AG09319 (cell line): ENCODE measurements around the gene TP53BP1.

Source experiments
- DNase-seq: peaks from one replicate; pipeline ENCODE4 v3.0.0-alpha.2; 2010; ENCODE audit warnings: low read depth; ENCODE audit errors: extremely low read depth
- CTCF ChIP-seq: IDR thresholded peaks from 2 replicates; pipeline ENCODE4 v1.5.1; 2011; ENCODE audit warnings: low read depth, mild to moderate bottlenecking, inconsistent platforms, low read length, moderate library complexity

Gene TP53BP1

DNA sequence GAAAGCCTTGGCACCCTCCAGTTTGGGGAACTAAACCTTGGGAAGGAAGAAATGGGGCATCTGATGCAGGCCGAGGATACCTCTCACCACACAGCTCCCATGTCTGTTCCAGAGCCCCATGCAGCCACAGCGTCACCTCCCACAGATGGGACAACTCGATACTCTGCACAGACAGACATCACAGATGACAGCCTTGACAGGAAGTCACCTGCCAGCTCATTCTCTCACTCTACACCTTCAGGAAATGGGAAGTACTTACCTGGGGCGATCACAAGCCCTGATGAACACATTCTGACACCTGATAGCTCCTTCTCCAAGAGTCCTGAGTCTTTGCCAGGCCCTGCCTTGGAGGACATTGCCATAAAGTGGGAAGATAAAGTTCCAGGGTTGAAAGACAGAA, 32.2 kb upstream of the TP53BP1 start:
- no peak for TF ChIP-seq CTCF
- DNase-seq: no peak

DNA sequence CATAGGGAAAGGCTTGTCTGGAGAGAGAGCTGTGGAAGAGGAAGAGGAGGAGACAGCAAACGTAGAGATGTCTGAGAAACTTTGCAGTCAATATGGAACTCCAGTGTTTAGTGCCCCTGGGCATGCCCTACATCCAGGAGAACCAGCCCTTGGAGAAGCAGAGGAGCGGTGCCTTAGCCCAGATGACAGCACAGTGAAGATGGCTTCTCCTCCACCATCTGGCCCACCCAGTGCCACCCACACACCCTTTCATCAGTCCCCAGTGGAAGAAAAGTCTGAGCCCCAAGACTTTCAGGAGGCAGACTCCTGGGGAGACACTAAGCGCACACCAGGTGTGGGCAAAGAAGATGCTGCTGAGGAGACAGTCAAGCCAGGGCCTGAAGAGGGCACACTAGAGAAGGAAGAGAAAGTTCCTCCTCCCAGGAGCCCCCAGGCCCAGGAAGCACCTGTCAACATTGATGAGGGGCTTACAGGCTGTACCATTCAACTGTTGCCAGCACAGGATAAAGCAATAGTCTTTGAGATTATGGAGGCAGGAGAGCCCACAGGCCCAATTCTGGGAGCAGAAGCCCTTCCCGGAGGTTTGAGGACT, 31.4 kb upstream of the TP53BP1 start:
- no peak for TF ChIP-seq CTCF
- DNase-seq: no peak

DNA sequence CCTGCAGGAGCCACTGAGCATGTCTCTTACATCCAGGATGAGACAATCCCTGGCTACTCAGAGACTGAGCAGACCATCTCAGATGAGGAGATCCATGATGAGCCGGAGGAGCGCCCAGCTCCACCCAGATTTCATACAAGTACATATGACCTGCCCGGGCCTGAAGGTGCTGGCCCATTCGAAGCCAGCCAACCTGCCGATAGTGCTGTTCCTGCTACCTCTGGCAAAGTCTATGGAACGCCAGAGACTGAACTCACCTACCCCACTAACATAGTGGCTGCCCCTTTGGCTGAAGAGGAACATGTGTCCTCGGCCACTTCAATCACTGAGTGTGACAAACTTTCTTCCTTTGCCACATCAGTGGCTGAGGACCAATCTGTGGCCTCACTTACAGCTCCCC, 30.7 kb upstream of the TP53BP1 start:
- no peak for TF ChIP-seq CTCF

DNA sequence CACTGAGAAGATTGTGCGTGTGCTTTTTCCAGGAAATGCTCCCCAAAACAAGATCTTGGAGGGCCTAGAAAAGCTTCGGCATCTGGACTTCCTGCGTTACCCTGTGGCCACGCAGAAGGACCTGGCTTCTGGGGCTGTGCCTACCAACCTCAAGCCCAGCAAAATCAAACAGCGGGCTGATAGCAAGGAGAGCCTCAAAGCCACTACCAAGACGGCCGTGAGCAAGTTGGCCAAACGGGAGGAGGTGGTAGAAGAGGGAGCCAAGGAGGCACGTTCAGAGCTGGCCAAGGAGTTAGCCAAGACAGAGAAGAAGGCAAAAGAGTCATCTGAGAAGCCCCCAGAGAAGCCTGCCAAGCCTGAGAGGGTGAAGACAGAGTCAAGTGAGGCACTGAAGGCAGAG, 29.3 kb upstream of the TP53BP1 start:
- DNase-seq: no peak
- TF ChIP-seq CTCF: no peak

More for the DNA sequence above, 30.7 kb upstream of the TP53BP1 start:
- DNase-seq: no peak

GRCh38 chr15:43521419-43521818, 28.5 kb upstream of the TP53BP1 start:
- DNase-seq: no peak
- TF ChIP-seq CTCF: no peak

- no peak for TF ChIP-seq CTCF
- DNase-seq: no peak
Observed at GRCh38 chr15:43520138-43520537, 27.2 kb upstream of the TP53BP1 start.

GRCh38 chr15:43519196-43519595, 26.2 kb upstream of the TP53BP1 start:
- no peak for DNase-seq
- no peak for TF ChIP-seq CTCF
